Stimulated activated CD4-positive, alpha-beta T cell treated with anti-CD3 and anti-CD28 coated beads, Interleukin-2, amount 100 ng/mL, for 4 hours (primary cell): Measurements from ENCODE around the gene PTH.
A peak's percentile ranks its signal among the peaks of the same experiment; 100 is the strongest.

ENCODE experiments used
- DNase-seq: peaks from one replicate; pipeline ENCODE4 v3.0.0-alpha.2; 2020; ENCODE audit warnings: low read depth

The PTH gene

GRCh38 chr11:13495929-13496328 is at the start of gene PTH:
Gene PTH (minus strand): TSS chr11:13495997. CDS start chr11:13492855, 3,142 bp downstream.
- no peak for DNase-seq

- DNase-seq, result no peak
Observed at GRCh38 chr11:13538044-13538443, 42.2 kb upstream of the PTH start.

- DNase-seq, result no peak
Observed at GRCh38 chr11:13535819-13536218, 40.0 kb upstream of the PTH start.

- no peak for DNase-seq
Observed at GRCh38 chr11:13534358-13534757, 38.6 kb upstream of the PTH start.

- no peak for DNase-seq
Observed at GRCh38 chr11:13525257-13525656, 29.5 kb upstream of the PTH start.

GRCh38 chr11:13503393-13503792 is 7.6 kb upstream of the PTH start:
- DNase-seq, result no peak

- DNase-seq, result no peak
Observed at GRCh38 chr11:13502492-13502891, 6.7 kb upstream of the PTH start.

GRCh38 chr11:13494051-13494450 is 1.7 kb downstream of the PTH start:
- no peak for DNase-seq

- DNase-seq, result no peak
Observed at GRCh38 chr11:13487661-13488030, 8.2 kb downstream of the PTH start.

- DNase-seq, result peak; percentile 57
Observed at GRCh38 chr11:13486926-13487660, 8.7 kb downstream of the PTH start.

- DNase-seq, result no peak
Observed at GRCh38 chr11:13480198-13480597, 15.6 kb downstream of the PTH start.

GRCh38 chr11:13479688-13480087 is 16.1 kb downstream of the PTH start:
- DNase-seq, result no peak

- no peak for DNase-seq
Observed at GRCh38 chr11:13475091-13475490, 20.7 kb downstream of the PTH start.

GRCh38 chr11:13473013-13473722 is 22.6 kb downstream of the PTH start:
- no peak for DNase-seq

- DNase-seq, result no peak
Observed at GRCh38 chr11:13468750-13469149, 27.0 kb downstream of the PTH start.

GRCh38 chr11:13465909-13466371 is 29.9 kb downstream of the PTH start:
- DNase-seq, result no peak

GRCh38 chr11:13463779-13464290 is 32.0 kb downstream of the PTH start:
- DNase-seq, result no peak

GRCh38 chr11:13462901-13463778 is 32.7 kb downstream of the PTH start, which contains the start of gene BTBD10:
Gene BTBD10 (minus strand): TSS chr11:13463222. CDS start chr11:13445124, 18,098 bp downstream.
- DNase-seq, result peak; percentile 90

GRCh38 chr11:13462311-13462900 is 33.4 kb downstream of the PTH start:
- peak; percentile 15 for DNase-seq

- no peak for DNase-seq
Observed at GRCh38 chr11:13461291-13461690, 34.5 kb downstream of the PTH start.

- DNase-seq, result no peak
Observed at GRCh38 chr11:13450832-13451397, 44.9 kb downstream of the PTH start.
